AG09319 (cell line): ENCODE data around the gene PDC.

Experiments used
- DNase-seq: peaks from one replicate; pipeline ENCODE4 v3.0.0-alpha.2; 2010; ENCODE audit warnings: low read depth; ENCODE audit errors: extremely low read depth
- CTCF ChIP-seq: IDR thresholded peaks from 2 replicates; pipeline ENCODE4 v1.5.1; 2011; ENCODE audit warnings: low read depth, mild to moderate bottlenecking, inconsistent platforms, low read length, moderate library complexity

Gene PDC

DNA sequence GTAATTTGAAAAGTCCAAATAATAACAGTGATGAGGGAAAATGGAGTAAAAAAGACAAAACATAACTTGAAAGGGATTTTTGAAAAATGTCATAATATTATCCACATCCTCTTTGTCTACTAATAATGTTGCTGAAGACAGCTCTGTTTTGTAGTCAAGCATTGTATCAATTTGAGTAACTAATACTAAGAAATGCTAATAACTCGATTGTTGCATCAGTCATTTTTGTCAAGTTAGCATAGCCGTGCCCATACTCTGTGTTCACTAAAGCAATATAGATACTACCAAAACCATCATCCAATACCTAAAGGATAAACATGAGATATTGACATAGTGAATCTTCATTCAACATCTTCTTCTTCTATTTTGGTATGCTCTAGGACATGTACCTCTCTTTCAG lies 17.3 kb downstream of the PDC start:
- DNase-seq = no peak
- TF ChIP-seq CTCF = no peak

DNA sequence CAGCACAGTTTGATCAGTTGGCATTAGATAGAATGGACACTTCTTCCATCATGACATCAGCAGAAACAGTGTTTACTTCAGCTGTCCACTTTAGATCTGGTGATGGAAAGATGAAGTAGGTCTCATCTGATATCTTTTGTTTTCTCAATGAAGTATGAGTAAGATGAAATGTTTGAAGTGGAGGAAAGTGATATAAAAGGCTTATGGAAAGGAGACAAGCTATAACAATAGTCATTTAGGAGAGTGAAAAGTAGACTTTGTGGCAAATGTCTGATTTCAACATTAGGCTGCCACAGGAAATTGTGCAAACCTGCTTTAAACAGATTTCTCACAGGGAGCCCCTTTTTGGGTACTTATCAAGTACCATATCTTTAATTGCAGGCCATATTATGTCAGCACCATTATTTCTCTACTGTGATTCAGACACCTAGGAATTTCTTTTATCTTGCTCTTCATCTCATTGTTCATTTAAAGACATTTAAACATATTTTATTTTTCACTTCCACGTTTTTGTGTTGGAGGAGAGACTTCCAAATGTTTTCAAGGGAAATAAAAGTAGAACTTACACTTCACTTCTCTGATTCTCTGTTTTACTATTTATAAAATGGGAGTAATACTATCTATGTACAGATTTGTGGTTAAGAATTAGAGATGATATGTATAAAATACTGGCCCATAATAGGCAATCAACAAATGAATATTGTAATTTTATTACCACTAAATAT lies 18.1 kb downstream of the PDC start:
- no peak for DNase-seq
- no peak for TF ChIP-seq CTCF

DNA sequence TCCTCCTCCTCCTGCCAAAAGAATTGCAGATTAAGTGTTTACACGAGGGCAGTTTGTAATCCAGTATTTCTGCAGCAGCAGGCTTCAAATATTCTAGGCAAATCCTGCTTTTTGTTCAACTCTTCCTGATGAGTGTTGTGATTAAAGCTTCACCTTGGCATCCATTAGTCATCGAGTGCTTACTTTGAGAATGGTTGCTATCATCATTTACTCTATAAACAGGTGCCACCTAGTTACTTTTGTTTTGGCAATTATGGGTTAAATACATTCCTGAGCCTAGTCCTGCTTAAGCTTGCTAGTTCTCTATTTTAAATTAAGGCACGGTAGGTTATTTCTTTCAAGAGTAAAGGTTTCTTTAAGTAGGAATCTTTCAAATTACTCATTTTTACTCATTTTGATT lies 20.3 kb downstream of the PDC start:
- DNase-seq = no peak
- TF ChIP-seq CTCF = no peak

DNA sequence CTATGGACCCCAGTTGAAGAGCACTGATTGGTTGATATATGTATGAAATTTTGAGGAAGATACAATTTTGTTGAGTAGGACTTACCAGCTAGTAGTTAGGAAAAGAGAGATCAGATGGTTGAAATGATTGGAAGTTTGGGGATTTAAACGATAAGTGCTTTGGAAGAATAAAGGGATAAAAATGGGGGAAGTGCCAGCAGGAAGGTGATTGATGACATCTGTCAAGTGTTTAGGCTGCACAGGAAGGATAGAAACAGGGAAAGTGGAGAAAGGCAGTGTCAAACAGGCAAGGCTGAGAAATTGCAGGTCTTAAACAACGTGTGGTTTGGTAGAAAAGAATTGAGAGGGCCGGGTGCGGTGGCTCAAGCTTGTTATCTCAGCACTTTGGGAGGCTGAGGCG lies 22.3 kb downstream of the PDC start:
- no peak for TF ChIP-seq CTCF
- no peak for DNase-seq

DNA sequence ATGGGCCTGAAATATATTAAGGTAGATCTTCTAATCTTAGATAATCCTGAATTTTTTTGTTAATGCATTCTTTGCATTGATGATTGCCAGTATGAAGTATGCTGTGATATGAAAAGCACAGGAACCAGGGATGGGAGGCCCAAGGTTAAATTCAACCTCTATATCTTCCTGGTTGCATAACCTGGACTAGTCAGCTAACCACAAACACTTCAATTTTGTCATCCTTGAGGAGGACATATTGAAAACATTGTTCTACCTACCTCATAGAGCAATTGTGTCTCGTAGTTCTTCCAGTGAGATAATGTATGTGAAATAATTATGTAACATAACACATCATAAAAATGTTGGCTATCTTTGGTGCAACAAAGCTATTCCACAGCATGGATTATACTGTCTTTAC lies 25.6 kb downstream of the PDC start:
- TF ChIP-seq CTCF = no peak
- no peak for DNase-seq

DNA sequence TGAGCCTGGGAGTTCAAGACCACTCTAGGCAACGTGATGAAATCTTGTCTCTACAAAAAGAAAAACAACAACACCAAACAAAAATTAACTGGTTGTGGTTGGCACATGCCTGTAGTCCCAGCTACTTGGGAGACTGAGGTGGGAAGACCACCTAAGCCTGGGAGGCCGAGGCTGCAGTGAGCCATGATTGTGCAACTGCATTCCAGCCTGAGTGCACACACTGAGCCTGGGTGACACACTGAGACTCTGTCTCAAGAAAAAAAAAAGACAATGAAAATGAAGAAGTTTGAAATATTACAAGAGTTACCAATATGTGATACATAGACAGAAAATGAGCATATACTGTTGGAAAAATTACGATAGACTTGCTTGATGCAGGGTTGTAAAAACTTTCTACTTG lies 31.9 kb downstream of the PDC start:
- DNase-seq = no peak
- no peak for TF ChIP-seq CTCF

DNA sequence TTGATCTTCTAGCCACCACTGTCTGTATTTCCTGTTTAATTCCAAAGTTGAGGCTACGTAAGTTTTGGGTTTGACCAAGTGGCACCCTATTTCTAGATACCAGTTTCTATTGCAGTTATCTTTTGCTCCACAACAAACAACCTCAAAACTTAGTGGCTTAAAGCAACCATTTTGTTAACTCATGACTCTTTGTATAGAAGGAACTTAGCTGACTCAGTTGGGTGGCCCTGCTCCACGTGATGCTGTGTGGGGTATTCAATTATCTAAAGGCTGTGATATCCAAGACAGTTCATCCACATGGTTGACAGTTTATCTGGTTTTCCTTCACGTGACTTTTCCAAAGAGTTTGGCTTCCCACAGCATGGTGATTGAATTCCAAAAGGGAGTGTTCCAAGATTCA lies 34.8 kb downstream of the PDC start:
- DNase-seq = no peak
- no peak for TF ChIP-seq CTCF
